ENCODE data around the gene ZNF747.
A peak's percentile ranks its signal among the peaks of the same experiment; 100 is the strongest.
"Not testable (repeated sequence)": the region's sequence is repeated elsewhere in the genome, so short reads cannot be mapped to it uniquely, and the experiment has no call there.

Gene ZNF747

DNA sequence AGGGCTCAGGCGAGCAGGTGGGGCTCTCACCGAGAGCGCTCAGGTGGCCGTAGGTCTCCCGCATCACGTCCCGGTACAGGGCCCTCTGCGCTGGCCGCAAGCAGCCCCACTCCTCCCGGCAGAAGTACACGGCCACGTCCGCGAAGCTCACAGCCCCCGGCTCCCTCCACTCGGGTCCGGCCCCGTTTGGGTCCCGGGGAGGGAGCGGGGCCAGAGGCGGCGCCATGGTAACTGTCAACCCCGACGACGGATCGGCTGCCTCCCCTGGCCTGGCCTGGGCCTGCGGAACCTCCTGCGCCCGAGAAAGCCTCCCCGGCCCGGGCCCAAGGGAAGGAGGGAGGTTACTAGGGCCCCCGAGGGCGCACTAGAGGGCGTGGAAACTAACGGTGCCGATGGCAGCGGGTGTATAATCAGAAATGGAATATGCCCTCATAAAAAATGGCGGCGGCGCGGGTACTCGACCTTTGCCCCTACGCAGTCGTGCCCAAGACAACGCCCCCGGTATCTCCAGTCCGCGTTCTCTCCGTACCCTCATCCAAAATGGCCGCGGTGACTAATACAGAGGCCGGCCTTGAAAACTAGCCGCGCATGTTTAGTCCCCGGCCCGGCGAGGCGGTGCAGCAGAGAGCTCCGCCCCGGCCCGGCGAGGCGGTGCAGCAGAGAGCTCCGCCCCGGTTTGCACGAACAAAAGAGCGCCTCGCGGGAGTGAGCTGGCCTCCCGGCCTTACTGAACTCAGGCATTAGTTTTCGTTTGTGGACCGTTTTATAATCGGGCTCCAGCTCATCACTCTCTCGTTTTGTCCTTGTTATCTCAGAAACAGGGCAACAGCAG, 23.5 kb upstream of the ZNF747 start, which contains the start of gene ZNF764:
Gene ZNF764 (minus strand): TSS at position 418 of the 832 bp plus-strand sequence. CDS start 192 bp downstream, at position 226.
- DNase-seq (ENCODE audit: low spot score), result peak; percentile 99

DNA sequence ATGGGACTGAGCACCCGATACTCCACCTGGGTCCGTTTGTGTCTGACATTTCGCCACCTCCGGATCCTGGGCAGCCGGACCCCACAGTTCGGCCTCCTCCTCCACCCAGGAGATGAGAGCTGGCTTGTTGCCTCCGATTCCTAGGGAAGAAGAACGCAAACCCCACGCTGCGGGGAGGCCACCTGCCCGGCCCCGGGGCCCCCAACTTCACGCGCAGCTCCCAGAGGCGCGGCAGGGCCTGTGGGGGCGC, 23.0 kb upstream of the ZNF747 start:
- no peak for DNase-seq (ENCODE audit: low spot score)

DNA sequence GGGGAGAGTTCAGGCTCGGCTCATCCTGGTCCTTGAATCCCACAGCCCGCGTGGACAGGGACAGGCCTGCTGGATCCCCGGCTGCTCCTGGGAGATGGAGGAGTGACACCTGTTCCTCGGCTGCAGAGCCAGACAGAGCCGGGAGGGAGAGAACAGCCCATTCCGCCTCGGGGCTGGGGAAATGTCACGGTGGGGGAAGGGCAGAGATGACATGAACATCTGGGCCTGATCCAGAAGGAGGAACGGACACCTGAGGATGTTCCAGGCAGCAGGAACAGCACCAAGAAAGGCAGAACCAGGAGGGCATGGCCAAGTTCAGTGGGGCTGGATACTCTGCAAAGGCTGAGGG, 21.4 kb upstream of the ZNF747 start:
- no peak for DNase-seq (ENCODE audit: low spot score)

DNA sequence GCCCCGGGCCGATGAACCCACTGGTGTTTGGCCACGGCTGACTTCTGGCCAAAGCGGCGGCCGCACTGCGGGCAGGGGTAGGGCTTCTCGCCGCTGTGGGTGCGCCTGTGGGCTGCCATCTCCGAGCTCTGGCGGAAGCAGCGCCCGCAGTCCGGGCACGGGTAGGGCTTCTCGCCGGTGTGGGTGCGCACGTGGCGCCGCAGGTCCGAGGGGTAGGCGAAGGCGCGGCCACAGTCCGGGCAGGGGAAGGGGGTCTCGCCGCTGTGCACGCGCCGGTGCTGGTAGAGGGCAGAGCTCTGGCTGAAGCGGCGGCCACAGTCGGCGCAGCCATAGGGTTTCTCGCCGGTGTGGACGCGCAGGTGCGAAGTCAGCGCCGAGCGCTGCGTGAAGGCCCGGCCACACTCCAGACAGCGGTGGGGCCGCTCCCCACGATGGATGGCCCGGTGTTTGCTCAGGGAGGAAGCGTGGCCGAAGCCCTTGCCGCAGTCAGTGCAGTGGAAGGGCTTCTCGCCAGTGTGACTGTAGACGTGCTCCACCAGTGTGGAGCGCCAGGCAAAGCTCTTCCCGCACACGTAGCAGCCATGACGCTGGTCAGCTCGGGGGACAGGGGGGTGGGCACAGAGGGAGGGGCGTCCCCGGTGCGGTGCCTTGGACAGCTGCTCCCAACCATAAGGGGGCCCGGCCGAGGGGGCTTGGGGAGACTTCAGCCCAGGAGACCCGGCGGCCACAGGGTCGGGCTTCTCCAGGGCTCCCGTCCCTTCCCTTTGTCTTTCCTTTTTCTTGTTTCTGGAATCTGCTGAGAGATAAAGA, 20.9 kb upstream of the ZNF747 start:
- DNase-seq (ENCODE audit: low spot score), result no peak

GRCh38 chr16:30554557-30555314, 20.1 kb upstream of the ZNF747 start:
- no peak for DNase-seq (ENCODE audit: low spot score)

GRCh38 chr16:30553393-30553899, 18.8 kb upstream of the ZNF747 start:
- no peak for DNase-seq (ENCODE audit: low spot score)

DNA sequence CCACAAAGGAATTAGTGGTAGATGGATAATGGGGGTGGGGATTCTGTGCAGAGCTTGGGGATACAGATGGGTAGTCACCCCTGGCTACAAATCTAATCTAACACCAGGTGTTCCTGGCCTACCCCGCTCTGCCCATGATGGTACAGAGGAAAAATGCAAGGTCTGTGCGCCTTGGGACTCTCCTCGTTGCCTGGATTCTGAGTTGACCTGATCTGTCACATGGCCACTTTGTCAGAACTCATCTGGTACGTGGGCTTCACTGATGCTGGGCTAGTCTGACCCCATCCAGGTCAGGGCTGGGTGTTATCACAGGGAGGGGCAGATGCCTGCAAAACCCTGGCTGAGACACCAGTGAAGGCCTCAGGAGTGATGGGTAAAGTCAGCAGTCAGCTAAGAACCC, 18.3 kb upstream of the ZNF747 start:
- no peak for DNase-seq (ENCODE audit: low spot score)

DNA sequence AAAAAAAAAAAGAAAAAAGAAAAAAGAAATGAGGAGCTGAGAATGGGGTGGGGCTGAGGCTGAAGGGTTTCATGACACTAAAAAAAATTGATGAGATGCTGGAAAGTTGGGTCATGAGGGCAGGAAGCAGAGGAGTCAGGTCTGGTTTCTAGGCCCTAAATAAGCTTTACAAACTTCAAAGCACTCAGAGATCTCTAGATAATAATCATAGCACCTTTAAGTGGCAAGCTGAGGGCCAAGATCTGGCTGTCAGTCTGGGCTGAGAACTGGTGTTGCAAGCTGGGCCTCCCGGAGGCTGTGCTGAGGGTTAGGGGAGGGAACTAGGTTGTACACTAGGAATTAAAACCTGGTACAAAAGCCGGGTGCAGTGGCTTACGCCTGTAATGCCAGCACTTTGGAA, 17.1 kb upstream of the ZNF747 start:
- DNase-seq (ENCODE audit: low spot score), result no peak

- no peak for DNase-seq (ENCODE audit: low spot score)
These were observed 14.0 kb upstream of the ZNF747 start for GRCh38 chr16:30548416-30549253.

DNA sequence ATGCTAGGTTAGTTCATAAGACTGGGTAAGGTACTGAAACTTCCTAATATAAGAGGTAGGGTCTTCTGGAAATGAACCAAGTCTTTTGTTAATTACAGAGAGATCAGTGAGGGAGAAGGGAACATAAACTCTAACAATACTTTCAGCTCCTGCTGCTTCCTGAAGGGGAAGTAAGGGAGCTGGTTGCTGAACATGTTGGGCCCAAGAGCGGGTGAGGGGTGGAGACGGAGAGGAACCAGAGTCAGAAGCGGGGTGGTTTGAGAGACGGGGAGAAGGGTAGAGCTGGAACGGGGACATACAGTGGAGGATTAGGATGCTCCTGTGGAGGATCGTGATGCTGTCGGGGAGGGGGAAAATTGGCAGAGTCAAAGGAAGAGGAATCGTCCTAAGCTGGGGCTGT, 11.5 kb upstream of the ZNF747 start:
- no peak for DNase-seq (ENCODE audit: low spot score)

DNA sequence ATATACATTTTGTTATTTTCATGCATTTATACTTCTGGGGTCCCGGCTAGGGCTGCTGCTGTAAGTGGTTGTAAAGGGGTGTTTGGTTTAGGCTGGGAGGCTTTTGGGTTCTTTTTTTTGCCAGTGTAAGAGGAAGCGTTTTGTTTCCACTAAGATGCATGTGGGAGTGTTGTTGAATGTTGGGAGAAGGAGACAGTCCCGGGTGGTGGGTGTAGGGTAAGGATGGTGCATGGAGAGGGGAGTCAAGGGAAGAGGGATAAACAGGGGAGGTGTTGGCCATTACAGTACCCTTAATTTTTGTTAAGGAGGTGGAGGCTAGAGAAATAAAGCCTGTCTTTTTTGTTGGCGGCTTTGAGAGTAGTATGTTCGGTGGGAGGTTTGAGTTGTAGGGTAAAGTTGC, 8.4 kb upstream of the ZNF747 start:
- DNase-seq (ENCODE audit: low spot score), result no peak

DNA sequence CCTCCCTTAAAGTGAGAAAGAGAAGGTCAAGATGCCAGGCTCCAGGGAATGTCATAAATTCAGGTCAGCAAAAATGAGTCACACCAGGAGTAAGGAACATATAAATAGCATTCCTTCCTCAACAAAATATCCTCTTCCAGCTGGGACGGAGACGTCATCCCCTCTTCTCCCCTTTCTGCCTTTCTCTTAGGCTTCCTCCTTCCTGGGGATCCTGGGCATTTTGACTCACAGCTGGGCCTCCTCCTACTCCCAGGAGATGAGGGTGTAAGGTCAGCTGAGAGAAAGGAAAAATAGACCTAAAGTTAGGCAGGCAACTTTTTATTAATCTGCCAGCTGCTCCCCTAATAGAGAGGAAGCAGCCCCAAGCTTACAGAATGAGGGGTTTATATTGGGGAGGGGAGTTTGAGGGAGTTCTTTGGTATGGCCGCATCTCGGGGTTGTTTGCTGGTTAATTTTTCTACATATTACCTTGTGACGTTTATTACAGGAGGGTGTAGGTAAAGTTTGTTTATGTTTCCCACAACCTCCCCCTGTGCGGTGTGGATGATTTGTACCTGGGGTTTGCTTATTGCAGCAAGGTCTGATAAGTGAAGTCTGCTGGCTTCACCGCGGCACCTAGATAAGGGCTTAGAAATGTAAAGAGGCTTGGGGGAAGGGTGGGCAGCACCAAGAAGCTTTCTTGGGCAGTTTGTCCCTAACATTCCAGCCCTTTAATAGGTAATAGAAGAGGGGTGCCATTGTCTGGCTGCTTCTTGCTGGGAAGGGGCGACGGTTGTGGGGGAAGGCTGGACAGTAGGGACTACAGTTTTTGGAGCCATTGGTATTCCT, 7.1 kb upstream of the ZNF747 start:
- no peak for DNase-seq (ENCODE audit: low spot score)

DNA sequence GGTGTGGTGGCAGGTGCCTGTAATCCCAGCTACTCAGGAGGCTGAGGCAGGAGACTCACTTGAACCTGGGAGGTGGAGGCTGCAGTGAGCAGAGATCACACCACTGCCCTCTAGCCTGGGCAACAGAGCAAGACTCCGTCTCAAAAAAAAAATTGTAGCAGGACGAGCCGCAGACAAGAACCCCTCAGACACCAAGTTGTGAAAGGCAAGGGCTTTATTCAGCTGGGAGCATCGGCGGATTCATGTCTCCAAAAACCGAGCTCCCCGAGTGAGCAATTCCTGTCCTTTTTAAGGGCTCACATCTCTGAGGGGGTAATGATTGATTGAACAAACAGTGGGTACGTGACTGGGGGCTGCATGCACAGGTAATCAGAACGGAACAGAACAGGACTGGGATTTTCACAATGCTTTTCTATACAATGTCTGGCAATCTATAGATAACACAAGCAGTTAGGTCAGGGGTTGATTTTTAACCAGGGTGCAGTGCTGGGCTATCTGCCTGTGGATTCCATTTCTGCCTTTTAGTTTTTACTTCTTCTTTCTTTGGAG, 6.3 kb upstream of the ZNF747 start:
- DNase-seq (ENCODE audit: low spot score), result not testable (repeated sequence)

GRCh38 chr16:30539986-30540526, 5.4 kb upstream of the ZNF747 start:
- not testable (repeated sequence) for DNase-seq (ENCODE audit: low spot score)

DNA sequence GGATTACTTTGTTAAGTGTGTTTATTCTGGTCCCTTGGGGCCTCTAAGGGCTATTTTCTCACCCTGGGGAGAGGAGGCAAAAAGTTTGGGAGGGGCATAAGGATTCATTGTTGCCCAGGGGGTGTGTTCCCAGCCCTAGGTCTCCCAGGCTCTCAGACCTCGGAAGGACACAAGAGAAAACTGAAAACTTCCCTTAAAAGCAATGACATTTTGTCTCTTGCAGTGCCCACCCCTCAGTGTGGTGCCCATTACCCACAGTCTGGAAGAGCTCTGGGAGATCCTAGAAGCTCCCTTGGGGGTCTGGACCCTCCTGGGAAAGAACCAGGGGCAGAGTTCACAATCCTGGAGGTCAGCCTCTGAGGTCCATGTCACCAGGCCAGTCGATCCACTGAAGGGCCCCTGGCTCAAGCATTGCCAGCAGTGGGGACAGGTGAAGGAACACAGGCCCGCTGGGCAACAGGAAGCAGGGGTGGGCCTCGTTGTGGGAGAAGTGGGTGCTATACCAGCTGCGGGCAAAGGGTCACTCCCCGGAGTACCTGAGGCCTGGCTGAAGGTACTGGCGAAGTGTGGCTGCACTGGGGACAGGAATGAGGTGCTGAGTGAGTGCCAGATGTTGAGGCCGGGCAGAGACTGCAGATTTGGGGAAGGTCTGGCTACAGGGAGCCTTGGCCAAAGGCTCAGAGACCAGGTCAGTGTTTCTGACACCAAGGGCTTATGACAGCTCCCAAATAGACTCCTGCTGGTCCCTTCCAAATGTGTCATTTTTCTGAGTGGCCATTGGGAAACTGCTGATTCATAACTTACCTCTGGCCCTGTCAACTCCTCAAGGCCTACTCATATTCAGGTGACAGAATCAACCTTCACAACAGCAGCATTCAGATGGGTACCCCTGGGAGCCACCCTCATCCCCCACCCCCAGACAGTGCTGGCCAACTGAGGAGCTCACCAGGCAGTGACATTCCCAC, 4.6 kb upstream of the ZNF747 start:
- no peak for DNase-seq (ENCODE audit: low spot score)

DNA sequence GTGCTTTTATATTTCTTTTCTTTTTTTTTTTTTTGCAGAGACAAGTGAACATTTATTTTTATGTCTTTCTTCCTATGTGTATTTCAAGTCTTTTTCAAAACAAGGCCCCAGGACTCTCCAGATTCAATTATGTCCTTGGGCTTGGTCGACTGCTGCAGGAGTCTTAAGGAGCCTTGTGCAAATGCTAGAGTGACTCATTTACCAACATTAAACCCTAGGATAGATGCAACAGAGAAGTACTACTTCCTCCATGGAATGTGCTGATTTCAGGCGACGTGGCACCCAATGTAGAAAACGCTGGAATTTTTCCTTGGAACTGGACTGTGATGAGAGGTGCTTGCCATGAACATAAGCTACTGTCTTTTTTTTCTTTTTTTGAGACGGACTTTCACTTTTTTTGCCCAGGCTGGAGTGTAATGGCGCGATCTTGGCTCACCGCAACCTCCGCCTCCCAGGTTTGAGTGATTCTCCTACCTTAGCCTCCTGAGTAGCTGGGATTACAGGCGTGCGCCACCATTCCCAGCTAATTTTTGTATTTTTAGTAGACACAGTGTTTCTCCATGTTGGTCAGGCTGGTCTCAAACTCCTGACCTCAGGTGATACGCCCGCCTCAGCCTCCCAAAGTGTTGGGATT, 1.9 kb upstream of the ZNF747 start:
- not testable (repeated sequence) for DNase-seq (ENCODE audit: low spot score)

DNA sequence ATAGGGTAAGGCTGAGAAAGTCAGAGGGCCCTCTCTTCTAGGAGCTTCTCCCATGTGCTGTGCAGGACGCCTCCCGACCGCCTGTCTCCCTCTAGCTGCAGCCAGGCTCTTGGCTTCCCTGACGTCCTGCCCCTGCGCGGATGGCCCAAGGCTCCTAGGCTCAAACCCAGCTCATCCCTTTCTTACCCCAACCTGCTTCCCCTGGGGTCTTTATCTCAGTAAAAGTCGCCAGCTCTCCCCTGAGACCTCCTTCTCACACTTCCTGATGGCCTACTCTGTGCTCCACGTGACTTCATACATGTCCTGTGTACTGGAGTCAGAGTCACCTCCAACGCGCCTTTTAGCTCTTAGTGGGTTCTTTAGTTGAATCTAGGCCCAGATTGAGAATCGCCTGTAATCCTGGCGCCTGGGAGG, 1.1 kb upstream of the ZNF747 start:
- DNase-seq (ENCODE audit: low spot score), result no peak

- no peak for DNase-seq (ENCODE audit: low spot score)
These were observed 583 bp upstream of the ZNF747 start for GRCh38 chr16:30535106-30535776.

Data from putamen (tissue), 1 donor.